ENCODE data around the gene TRIM4.
"Not testable (repeated sequence)": the region's sequence is repeated elsewhere in the genome, so short reads cannot be mapped to it uniquely, and the experiment has no call there.

The TRIM4 gene

GRCh38 chr7:99944497-99945070 lies 25.3 kb upstream of the TRIM4 start:
- no peak overlapping the region for H3K27ac ChIP-seq
- no peak overlapping the region for H3K4me3 ChIP-seq
- peak overlapping the region; percentile 54 for H3K4me2 ChIP-seq
- no peak overlapping the region for H3K9ac ChIP-seq
- no peaks in the 10 kb centered on the region for H4K20me1 ChIP-seq
- peaks cover 11% of the 10 kb centered on the region for H3K4me1 ChIP-seq
- H3K9me3 ChIP-seq: 0 out of 2 replicates have a peak, but pooled peaks cover 2% of the 10 kb centered on the region
- H3K36me3 ChIP-seq: no peaks in the 10 kb centered on the region
- TF ChIP-seq Cebpa-rat (IDR thresholded peaks at IDR 0.05): no peak
- no peaks in the 10 kb centered on the region for H3K27me3 ChIP-seq

GRCh38 chr7:99943641-99944496 lies 24.5 kb upstream of the TRIM4 start:
- peaks cover 4% of the 10 kb centered on the region for H3K9me3 ChIP-seq
- no peak overlapping the region for H3K9ac ChIP-seq
- no peak for TF ChIP-seq Cebpa-rat (IDR thresholded peaks at IDR 0.05)
- H3K27ac ChIP-seq: no peak overlapping the region
- peak overlapping the region; percentile 54 for H3K4me2 ChIP-seq
- no peaks in the 10 kb centered on the region for H4K20me1 ChIP-seq
- no peaks in the 10 kb centered on the region for H3K27me3 ChIP-seq
- no peaks in the 10 kb centered on the region for H3K36me3 ChIP-seq
- H3K4me3 ChIP-seq: no peak overlapping the region
- peaks cover 11% of the 10 kb centered on the region for H3K4me1 ChIP-seq

GRCh38 chr7:99938296-99938695 lies 19.0 kb upstream of the TRIM4 start:
- Histone ChIP-seq H4K20me1 (no peaks in the 10 kb centered on the region), H3K36me3 (no peaks in the 10 kb centered on the region), H3K9ac (no peak overlapping the region), H3K4me2 (no peak overlapping the region), H3K27ac (no peak overlapping the region), H3K4me1 (no peaks in the 10 kb centered on the region), H3K27me3 (no peaks in the 10 kb centered on the region), H3K4me3 (no peak overlapping the region), H3K9me3 (peaks cover 11% of the 10 kb centered on the region)
- TF ChIP-seq Cebpa-rat (IDR thresholded peaks at IDR 0.05): no peak

- H3K4me2 ChIP-seq: not testable (repeated sequence)
Measured at GRCh38 chr7:99935009-99935408, 15.7 kb upstream of the TRIM4 start.

GRCh38 chr7:99930376-99930775 lies 11.0 kb upstream of the TRIM4 start:
- H3K36me3 ChIP-seq: no peaks in the 10 kb centered on the region
- no peaks in the 10 kb centered on the region for H4K20me1 ChIP-seq
- H3K4me3 ChIP-seq: no peak overlapping the region
- no peak overlapping the region for H3K9ac ChIP-seq
- H3K27ac ChIP-seq: no peak overlapping the region
- H3K9me3 ChIP-seq: no peaks in the 10 kb centered on the region
- peaks cover 16% of the 10 kb centered on the region; the same call in 1 of the 2 replicates for H3K27me3 ChIP-seq
- H3K4me1 ChIP-seq: peaks cover 14% of the 10 kb centered on the region
- H3K4me2 ChIP-seq: no peak overlapping the region
- no peak for TF ChIP-seq Cebpa-rat (IDR thresholded peaks at IDR 0.05)

More at GRCh38 chr7:99935009-99935408, 15.7 kb upstream of the TRIM4 start:
- H3K9me3 ChIP-seq: peaks cover 11% of the 10 kb centered on the region
- H4K20me1 ChIP-seq, H3K4me1 ChIP-seq, H3K36me3 ChIP-seq, H3K4me3 ChIP-seq, H3K9ac ChIP-seq, H3K27ac ChIP-seq, H3K27me3 ChIP-seq: not testable (repeated sequence)

GRCh38 chr7:99929730-99930053 lies 10.4 kb upstream of the TRIM4 start:
- no peak for TF ChIP-seq Cebpa-rat (IDR thresholded peaks at IDR 0.05)
- Histone ChIP-seq H3K27me3 (peaks cover 16% of the 10 kb centered on the region; the same call in 1 of the 2 replicates), H3K4me2 (peak overlapping the region; percentile 70), H3K9ac (no peak overlapping the region), H3K4me3 (no peak overlapping the region), H3K27ac (no peak overlapping the region), H3K36me3 (no peaks in the 10 kb centered on the region), H4K20me1 (no peaks in the 10 kb centered on the region), H3K4me1 (peaks cover 14% of the 10 kb centered on the region), H3K9me3 (no peaks in the 10 kb centered on the region)

GRCh38 chr7:99928994-99929729 lies 9.8 kb upstream of the TRIM4 start, which contains the start of gene GJC3:
TSS of gene GJC3 (minus strand) at chr7:99929620. CDS start at chr7:99929620, 0 bp downstream.
- no peak for TF ChIP-seq Cebpa-rat (IDR thresholded peaks at IDR 0.05)
- H3K27me3 ChIP-seq: peaks cover 16% of the 10 kb centered on the region; the same call in 1 of the 2 replicates

GRCh38 chr7:99928188-99928587 lies 8.9 kb upstream of the TRIM4 start:
- H3K27me3 ChIP-seq: peaks cover 16% of the 10 kb centered on the region; the same call in 1 of the 2 replicates
- TF ChIP-seq Cebpa-rat (IDR thresholded peaks at IDR 0.05): no peak

More at GRCh38 chr7:99928994-99929729, 9.8 kb upstream of the TRIM4 start, which contains the start of gene GJC3:
- no peak within 1 kb of the TSS for H3K27ac ChIP-seq
- H4K20me1 ChIP-seq: no peaks in the 10 kb centered on the region
- peak within 1 kb of the TSS; percentile 70 for H3K4me2 ChIP-seq
- no peaks in the 10 kb centered on the region for H3K36me3 ChIP-seq
- H3K4me1 ChIP-seq: peaks cover 14% of the 10 kb centered on the region
- peak within 1 kb of the TSS; percentile 52 for H3K4me3 ChIP-seq
- no peaks in the 10 kb centered on the region for H3K9me3 ChIP-seq
- peak within 1 kb of the TSS; percentile 23; the same call in 1 of the 2 replicates for H3K9ac ChIP-seq

GRCh38 chr7:99927536-99927935 lies 8.2 kb upstream of the TRIM4 start:
- no peak for TF ChIP-seq Cebpa-rat (IDR thresholded peaks at IDR 0.05)
- no peaks in the 10 kb centered on the region for H4K20me1 ChIP-seq
- no peaks in the 10 kb centered on the region for H3K9me3 ChIP-seq
- H3K27ac ChIP-seq: no peak overlapping the region
- no peak overlapping the region for H3K4me2 ChIP-seq
- H3K36me3 ChIP-seq: no peaks in the 10 kb centered on the region
- H3K9ac ChIP-seq: no peak overlapping the region
- peaks cover 14% of the 10 kb centered on the region for H3K4me1 ChIP-seq
- H3K4me3 ChIP-seq: no peak overlapping the region
- peaks cover 16% of the 10 kb centered on the region; the same call in 1 of the 2 replicates for H3K27me3 ChIP-seq

More at GRCh38 chr7:99928188-99928587, 8.9 kb upstream of the TRIM4 start:
- Histone ChIP-seq H3K36me3 (no peaks in the 10 kb centered on the region), H3K27ac (no peak overlapping the region), H3K4me1 (peaks cover 14% of the 10 kb centered on the region), H4K20me1 (no peaks in the 10 kb centered on the region), H3K4me3 (no peak overlapping the region), H3K9ac (no peak overlapping the region), H3K9me3 (no peaks in the 10 kb centered on the region), H3K4me2 (no peak overlapping the region)
